ENCODE measurements around the gene PNKD. TPM values are rescaled to one million over a fixed set of nuclear protein-coding genes. Genes with fewer than 3 reads are reported as not detected.
A peak's percentile ranks its signal among the peaks of the same experiment; 100 is the strongest.

Gene PNKD
- total RNA-seq, 2 donors from 2014 or later = 21.1 to 31.2 TPM

GRCh38 chr2:218386505-218387368 lies 116.4 kb downstream of the PNKD start:
- Mint-ChIP-seq H3K27me3 (peaks cover 11% of the 10 kb centered on the region), H3K4me3 (no peak overlapping the region), H3K36me3 (ENCODE audit: low read depth) (no peaks in the 10 kb centered on the region), H3K27ac (no peak overlapping the region), H3K4me1 (peaks cover 4% of the 10 kb centered on the region)
- no peaks in the 10 kb centered on the region for H3K9me3 ChIP-seq (ENCODE audit: control insufficient read depth, low read length, poor library complexity, severe bottlenecking)
- DNase-seq (no peak), ATAC-seq (no peak)

GRCh38 chr2:218387369-218388194 lies 117.3 kb downstream of the PNKD start:
- Mint-ChIP-seq H3K4me1 (peaks cover 4% of the 10 kb centered on the region), H3K36me3 (ENCODE audit: low read depth) (no peaks in the 10 kb centered on the region), H3K27ac (peak overlapping the region; percentile 51), H3K27me3 (peaks cover 11% of the 10 kb centered on the region), H3K4me3 (no peak overlapping the region)
- no peaks in the 10 kb centered on the region for H3K9me3 ChIP-seq (ENCODE audit: control insufficient read depth, low read length, poor library complexity, severe bottlenecking)
- DNase-seq = no peak
- ATAC-seq = peak; percentile 52

- H3K27me3 Mint-ChIP-seq = peaks cover 11% of the 10 kb centered on the region
- H3K9me3 ChIP-seq (ENCODE audit: control insufficient read depth, low read length, poor library complexity, severe bottlenecking) = no peaks in the 10 kb centered on the region
- H3K36me3 Mint-ChIP-seq (ENCODE audit: low read depth) = no peaks in the 10 kb centered on the region
- ATAC-seq (no peak), DNase-seq (no peak)
- peaks cover 9% of the 10 kb centered on the region for H3K4me1 Mint-ChIP-seq
- H3K4me3 Mint-ChIP-seq = no peak overlapping the region
- H3K27ac Mint-ChIP-seq = no peak overlapping the region
These were observed 119.2 kb downstream of the PNKD start for GRCh38 chr2:218389333-218390150.

GRCh38 chr2:218391202-218391601 lies 120.9 kb downstream of the PNKD start:
- H3K4me3 Mint-ChIP-seq = no peak overlapping the region
- no peaks in the 10 kb centered on the region for H3K9me3 ChIP-seq (ENCODE audit: control insufficient read depth, low read length, poor library complexity, severe bottlenecking)
- no peaks in the 10 kb centered on the region for H3K36me3 Mint-ChIP-seq (ENCODE audit: low read depth)
- no peak for ATAC-seq
- H3K27me3 Mint-ChIP-seq = peaks cover 11% of the 10 kb centered on the region
- H3K27ac Mint-ChIP-seq = no peak overlapping the region
- H3K4me1 Mint-ChIP-seq = peaks cover 15% of the 10 kb centered on the region
- DNase-seq = no peak

- H3K36me3 Mint-ChIP-seq (ENCODE audit: low read depth) = no peaks in the 10 kb centered on the region
- H3K9me3 ChIP-seq (ENCODE audit: control insufficient read depth, low read length, poor library complexity, severe bottlenecking) = no peaks in the 10 kb centered on the region
- ATAC-seq = no peak
- peaks cover 21% of the 10 kb centered on the region for H3K4me1 Mint-ChIP-seq
- no peaks in the 10 kb centered on the region for H3K27me3 Mint-ChIP-seq
- no peak overlapping the region for H3K27ac Mint-ChIP-seq
- DNase-seq = no peak
- H3K4me3 Mint-ChIP-seq = no peak overlapping the region
These were observed 122.1 kb downstream of the PNKD start for GRCh38 chr2:218392459-218392858.

- H3K36me3 Mint-ChIP-seq (ENCODE audit: low read depth) = no peaks in the 10 kb centered on the region
- no peak overlapping the region for H3K4me3 Mint-ChIP-seq
- ATAC-seq (no peak), DNase-seq (no peak)
- no peaks in the 10 kb centered on the region for H3K9me3 ChIP-seq (ENCODE audit: control insufficient read depth, low read length, poor library complexity, severe bottlenecking)
- no peak overlapping the region for H3K27ac Mint-ChIP-seq
- H3K27me3 Mint-ChIP-seq = no peaks in the 10 kb centered on the region
- H3K4me1 Mint-ChIP-seq = peaks cover 26% of the 10 kb centered on the region
These were observed 122.7 kb downstream of the PNKD start for GRCh38 chr2:218392891-218393462.

- no peak for ATAC-seq
- Mint-ChIP-seq H3K36me3 (ENCODE audit: low read depth) (no peaks in the 10 kb centered on the region), H3K27ac (no peak overlapping the region), H3K27me3 (no peaks in the 10 kb centered on the region), H3K4me1 (peaks cover 31% of the 10 kb centered on the region), H3K4me3 (no peak overlapping the region)
- no peak for DNase-seq
- no peaks in the 10 kb centered on the region for H3K9me3 ChIP-seq (ENCODE audit: control insufficient read depth, low read length, poor library complexity, severe bottlenecking)
These were observed 123.5 kb downstream of the PNKD start for GRCh38 chr2:218393750-218394290.

GRCh38 chr2:218394298-218395089 lies 124.2 kb downstream of the PNKD start:
- no peak overlapping the region for H3K27ac Mint-ChIP-seq
- no peaks in the 10 kb centered on the region for H3K36me3 Mint-ChIP-seq (ENCODE audit: low read depth)
- DNase-seq = no peak
- H3K27me3 Mint-ChIP-seq = no peaks in the 10 kb centered on the region
- no peak overlapping the region for H3K4me3 Mint-ChIP-seq
- no peaks in the 10 kb centered on the region for H3K9me3 ChIP-seq (ENCODE audit: control insufficient read depth, low read length, poor library complexity, severe bottlenecking)
- no peak for ATAC-seq
- H3K4me1 Mint-ChIP-seq = peaks cover 31% of the 10 kb centered on the region

- H3K4me1 Mint-ChIP-seq = peaks cover 31% of the 10 kb centered on the region
- DNase-seq (no peak), ATAC-seq (no peak)
- no peaks in the 10 kb centered on the region for H3K9me3 ChIP-seq (ENCODE audit: control insufficient read depth, low read length, poor library complexity, severe bottlenecking)
- H3K36me3 Mint-ChIP-seq (ENCODE audit: low read depth) = peaks cover under 1% of the 10 kb centered on the region
- no peaks in the 10 kb centered on the region for H3K27me3 Mint-ChIP-seq
- H3K4me3 Mint-ChIP-seq = no peak overlapping the region
- no peak overlapping the region for H3K27ac Mint-ChIP-seq
These were observed 124.7 kb downstream of the PNKD start for GRCh38 chr2:218395090-218395444.

- Mint-ChIP-seq H3K36me3 (ENCODE audit: low read depth) (peaks cover 2% of the 10 kb centered on the region), H3K27me3 (no peaks in the 10 kb centered on the region), H3K27ac (peak overlapping the region; percentile 97), H3K4me1 (peaks cover 34% of the 10 kb centered on the region), H3K4me3 (peak overlapping the region; percentile 63)
- no peak for DNase-seq
- ATAC-seq = no peak
- no peaks in the 10 kb centered on the region for H3K9me3 ChIP-seq (ENCODE audit: control insufficient read depth, low read length, poor library complexity, severe bottlenecking)
These were observed 125.1 kb downstream of the PNKD start for GRCh38 chr2:218395456-218395825.

GRCh38 chr2:218395826-218396687 lies 125.7 kb downstream of the PNKD start:
- H3K27ac Mint-ChIP-seq = peak overlapping the region; percentile 97
- no peaks in the 10 kb centered on the region for H3K27me3 Mint-ChIP-seq
- H3K4me3 Mint-ChIP-seq = peak overlapping the region; percentile 95
- peaks cover 2% of the 10 kb centered on the region for H3K36me3 Mint-ChIP-seq (ENCODE audit: low read depth)
- DNase-seq (peak; percentile 90 to 93 (median 91)), ATAC-seq (peak; percentile 78)
- H3K4me1 Mint-ChIP-seq = peaks cover 34% of the 10 kb centered on the region
- H3K9me3 ChIP-seq (ENCODE audit: control insufficient read depth, low read length, poor library complexity, severe bottlenecking) = no peaks in the 10 kb centered on the region
